HG03159 (cell line): ENCODE results near the gene NOS1.
"Not testable (repeated sequence)": the region's sequence is repeated elsewhere in the genome, so short reads cannot be mapped to it uniquely, and the experiment has no call there.

Experiments used
- ATAC-seq: cut with Tn5 transposase; IDR thresholded peaks from one replicate; pipeline ENCODE4 v1.9.1; 2021; ENCODE audit warnings: mild to moderate bottlenecking, moderate library complexity; ENCODE audit not compliant: unreplicated experiment

NOS1 gene

DNA sequence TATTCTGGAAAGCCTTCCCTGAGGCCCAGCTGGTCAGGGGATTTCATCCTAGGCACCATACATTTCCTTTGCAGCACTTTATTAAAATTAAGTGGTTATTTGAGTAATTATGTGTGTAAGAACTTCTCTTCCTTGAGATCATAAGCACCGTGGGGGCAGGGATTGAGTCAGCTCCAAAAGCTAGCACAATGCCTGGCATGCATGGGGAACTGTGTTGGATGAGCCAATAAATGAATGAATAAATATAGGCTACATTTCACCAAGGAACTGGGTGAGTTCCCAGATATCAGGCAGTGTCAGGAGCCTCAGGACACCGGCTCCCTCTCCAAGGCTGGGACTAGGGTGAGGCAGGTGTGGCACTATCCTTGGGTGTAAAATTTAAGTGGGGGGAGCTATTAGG lies 88.3 kb downstream of the NOS1 start:
- no peak for ATAC-seq

DNA sequence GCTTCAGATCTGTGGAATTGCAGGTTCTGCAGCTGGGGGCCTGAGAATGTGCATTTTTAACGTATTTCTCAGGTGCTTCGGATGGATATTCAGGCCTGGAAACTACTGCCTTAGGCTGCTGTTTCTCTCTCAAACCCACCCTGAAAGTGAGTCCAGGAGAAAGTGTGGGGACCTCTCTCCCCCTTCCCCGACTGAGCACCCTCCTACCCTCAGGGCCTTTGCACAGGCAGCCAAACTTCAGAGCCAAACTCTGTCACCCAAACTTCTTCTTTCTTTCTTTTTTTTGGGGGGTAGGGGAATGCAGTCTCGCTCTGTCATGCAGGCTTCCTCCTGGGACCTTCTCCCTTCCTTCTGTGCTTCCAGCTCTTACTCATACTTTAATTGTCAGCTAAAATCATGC lies 88.7 kb downstream of the NOS1 start:
- ATAC-seq: no peak

- ATAC-seq: no peak
Observed at GRCh38 chr12:117262749-117263148, 98.7 kb downstream of the NOS1 start.

DNA sequence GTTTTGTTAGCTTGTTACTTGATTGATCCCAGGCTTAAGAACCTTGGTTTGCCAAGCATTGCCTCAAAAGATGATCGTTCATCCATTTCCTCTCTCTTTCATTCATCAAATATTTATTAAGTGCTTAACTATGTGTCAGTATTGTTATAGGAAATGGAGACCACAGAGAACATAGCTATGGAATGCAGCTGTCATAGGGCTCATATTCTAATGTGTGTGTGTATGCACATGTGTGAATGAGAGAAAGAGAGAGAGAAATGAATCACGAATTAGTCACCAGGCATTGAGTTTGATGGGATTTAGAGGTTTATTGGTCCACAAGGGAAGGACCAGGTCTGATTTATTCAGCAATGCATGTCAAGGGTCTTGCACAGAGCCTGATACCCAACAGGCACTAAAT lies 100.2 kb downstream of the NOS1 start:
- ATAC-seq: no peak

GRCh38 chr12:117255386-117255785 lies 106.0 kb downstream of the NOS1 start:
- ATAC-seq: no peak

DNA sequence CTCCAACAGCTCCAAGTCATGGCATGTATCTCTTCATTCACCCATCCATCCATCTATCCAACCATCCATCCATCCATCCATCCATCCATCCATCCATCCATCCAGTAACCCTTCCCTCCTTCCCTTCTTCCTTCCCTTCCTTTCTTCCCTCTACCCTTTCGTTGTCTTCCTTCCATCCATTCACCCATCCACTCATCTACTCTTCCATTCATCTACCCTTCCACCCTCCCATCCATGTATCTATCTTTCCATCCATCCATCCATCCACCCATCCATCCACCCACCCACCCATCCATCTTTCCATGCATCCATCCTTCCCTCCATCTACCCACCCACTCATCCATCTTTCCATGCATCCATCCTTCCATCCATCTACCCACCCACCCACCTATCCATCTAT lies 117.9 kb downstream of the NOS1 start:
- ATAC-seq: no peak

DNA sequence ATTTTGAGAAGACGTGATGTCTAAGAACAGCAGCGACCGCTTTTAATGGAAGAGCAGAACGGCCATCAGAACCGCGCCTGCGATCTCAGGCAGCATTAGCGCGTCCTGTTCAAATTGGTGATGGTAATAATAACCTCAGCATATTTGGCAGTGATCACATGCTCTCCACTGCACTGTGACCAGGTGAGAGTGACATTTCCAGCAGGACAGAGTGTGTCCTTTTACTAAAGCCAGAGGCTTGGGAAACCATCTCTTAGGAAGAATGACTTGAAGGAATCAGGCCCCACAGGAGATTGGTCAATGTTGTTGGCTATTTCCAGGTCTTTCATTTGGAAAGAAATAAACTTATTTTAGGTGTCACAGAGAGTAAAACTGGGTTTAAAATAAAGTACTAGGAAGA lies 119.7 kb downstream of the NOS1 start:
- no peak for ATAC-seq

DNA sequence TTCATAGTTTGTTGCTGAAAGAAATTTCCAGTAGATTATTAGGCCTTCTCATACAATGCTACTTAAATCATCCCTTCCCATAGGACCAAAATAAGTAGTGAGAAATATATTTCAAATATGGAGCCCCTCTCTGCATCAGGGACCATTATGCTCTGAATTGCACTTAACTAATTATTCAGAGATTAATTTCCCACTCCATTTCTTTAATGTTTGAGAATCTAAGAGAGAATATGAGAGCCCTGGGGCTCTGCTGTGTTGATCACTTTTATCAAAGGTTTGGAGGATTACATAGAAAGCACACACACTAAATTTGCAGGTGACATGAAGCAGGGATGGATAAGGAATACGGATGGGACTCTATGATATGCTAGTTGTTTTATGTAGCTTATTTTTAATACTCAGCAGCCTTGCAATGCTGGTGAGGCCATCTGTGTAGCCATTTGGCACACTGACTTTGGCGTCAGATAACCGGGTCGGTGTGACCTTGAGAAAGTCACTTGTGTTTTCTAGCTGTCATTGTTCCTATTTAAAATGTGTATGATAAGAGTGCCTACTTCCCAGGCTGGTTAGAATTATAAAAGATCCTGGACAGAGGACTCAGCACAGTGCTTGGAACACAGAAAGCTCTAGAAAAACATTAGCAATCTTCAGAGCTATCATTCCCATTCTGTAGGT lies 121.2 kb downstream of the NOS1 start:
- no peak for ATAC-seq

GRCh38 chr12:117236456-117237001 lies 124.9 kb downstream of the NOS1 start:
- no peak for ATAC-seq

DNA sequence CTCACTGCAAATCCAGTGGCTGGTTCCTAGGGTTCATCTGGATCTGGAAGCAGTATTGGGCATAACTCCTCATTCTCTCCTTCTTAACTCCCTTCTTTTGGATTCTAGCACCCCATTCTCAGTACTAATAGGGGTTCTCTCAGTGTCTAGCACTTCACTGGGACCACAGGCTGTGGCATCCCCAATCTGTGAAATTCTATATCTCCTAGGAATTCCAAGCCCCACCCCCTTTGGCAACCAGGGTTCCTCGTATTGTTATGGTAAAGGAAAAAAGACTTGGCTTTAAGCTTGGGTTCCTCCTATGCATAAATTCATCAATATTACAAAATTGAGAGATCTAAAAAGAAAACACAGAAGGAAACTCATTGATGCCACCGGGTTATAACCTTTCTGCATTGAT lies 126.2 kb downstream of the NOS1 start:
- no peak for ATAC-seq

DNA sequence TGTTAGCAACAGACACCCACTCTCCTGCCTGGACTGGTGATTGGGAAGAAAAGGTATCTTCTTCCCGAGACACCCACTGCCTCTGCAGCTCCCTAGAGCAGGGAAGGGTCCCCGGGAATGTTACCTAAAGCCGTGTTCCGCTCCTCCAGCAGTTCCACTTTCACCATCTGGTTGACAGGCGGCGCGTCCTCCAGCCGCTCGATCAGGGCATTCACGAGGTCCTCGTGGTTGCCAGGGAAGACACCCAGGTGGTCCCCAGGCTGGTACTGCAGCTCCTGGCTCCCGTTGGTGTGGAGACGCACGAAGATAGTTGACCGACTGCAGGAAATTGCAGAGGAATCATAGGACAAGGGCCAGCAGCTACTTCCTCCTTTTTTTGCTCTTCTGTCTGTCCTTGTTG lies 127.0 kb downstream of the NOS1 start:
- no peak for ATAC-seq

DNA sequence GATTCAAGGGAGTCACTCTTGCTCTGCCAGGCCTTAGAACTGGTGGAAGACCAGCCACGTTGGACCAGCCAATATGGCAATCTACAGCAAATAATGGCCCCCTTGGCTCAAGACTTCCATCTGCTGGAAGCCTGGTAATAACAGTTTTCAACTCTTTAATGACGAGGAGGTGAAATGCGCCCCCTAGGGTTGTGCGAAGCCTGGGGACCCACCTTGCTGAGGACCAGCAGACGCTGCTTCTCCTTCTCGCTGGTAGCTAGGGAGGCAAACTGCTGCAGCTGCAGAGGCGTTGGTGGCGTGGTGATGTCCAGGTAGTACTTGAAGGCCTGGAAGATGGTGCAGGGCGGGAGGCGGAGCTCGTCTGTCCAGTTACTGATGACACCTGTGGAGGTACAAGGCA lies 129.7 kb downstream of the NOS1 start:
- ATAC-seq: no peak

- no peak for ATAC-seq
Observed at GRCh38 chr12:117228239-117228638, 133.2 kb downstream of the NOS1 start.

DNA sequence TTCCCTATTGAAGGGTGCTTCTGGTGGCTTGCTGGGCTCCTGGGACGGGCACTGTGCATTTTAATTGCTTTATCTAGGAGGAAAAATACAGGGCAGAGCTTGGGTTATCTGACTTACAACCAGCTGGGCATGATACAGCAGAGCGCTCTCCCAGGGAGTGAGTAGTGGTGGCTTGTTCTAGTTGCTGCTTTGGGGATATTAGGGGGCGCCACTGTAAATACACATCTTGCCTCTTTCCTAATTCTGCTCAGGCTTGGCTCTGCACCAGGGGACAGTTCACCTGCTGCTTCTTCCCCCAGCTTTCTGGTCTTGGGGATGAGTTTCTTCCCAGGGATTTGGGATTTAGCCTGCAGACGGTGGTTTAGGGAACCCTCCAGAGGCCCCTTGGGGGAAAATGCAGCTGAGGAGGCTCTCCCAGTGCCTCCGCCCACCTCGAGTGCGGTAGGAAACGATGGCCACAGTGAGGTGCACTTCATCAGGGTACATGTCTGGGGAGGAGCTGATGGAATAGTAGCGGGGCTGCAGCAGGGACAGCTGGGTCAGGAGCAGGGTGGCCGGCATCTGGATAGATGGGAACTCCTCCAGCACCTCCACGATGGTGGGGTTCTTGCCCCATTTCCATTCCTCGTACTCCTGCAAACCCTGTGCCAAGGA lies 134.3 kb downstream of the NOS1 start:
- no peak for ATAC-seq

DNA sequence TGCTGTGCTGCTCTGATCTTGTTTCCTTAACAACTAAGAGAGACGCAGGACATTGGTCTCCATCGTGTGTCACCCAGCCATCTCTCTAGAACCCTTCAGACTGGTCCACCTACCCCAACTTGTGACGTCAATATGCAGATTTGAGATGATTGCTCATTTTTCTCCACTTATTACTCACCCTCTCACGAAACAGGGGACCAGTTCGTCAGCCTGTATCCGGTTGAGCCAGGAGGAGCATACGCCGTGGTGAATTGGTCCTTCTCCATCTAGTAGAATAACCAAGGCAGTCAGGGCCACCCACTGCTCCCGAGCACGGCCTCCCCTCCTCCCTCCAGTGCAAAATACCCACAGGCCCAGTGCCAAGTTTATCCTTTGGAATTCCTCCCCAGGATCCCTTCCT lies 134.9 kb downstream of the NOS1 start:
- ATAC-seq: no peak

GRCh38 chr12:117225179-117225578 lies 136.2 kb downstream of the NOS1 start:
- ATAC-seq: no peak

DNA sequence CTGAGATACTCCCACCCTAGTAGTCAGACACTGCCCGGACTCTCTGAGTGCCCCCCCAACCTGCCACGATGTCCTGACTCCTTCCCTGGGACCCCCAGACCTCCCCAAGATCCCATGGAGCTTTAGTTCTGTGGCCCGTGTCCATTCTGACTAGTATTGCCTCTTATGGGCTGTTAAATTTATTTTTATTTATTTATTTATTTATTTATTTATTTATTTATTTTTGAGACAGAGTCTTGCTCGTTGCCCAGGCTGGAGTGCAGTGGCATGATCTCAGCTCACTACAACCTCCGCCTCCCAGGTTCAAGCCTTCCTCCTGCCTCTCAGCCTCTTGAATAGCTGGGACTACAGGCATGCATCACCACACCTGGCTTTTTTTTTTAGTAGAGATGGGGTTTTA lies 140.5 kb downstream of the NOS1 start:
- not testable (repeated sequence) for ATAC-seq

- ATAC-seq: no peak
Observed at GRCh38 chr12:117218149-117218548, 143.3 kb downstream of the NOS1 start.

DNA sequence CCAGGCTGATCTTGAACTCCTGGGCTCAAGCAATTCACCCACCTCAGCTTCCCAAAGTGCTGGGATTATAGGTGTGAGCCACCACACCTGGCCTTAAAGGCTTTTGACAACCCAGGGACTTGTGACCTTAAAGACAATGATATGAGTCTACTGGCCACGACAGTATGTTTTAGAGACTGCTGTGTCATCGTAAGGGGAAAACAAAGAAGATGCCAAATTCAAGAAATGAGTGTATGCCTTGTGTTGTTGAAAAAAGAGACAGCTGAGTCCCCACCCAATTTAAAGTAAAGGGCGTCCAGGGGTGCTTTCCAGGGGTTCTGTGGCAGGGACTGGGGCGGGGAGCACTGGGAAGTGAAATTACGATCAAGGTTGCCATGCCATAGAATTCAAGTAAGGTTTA lies 144.7 kb downstream of the NOS1 start:
- no peak for ATAC-seq

DNA sequence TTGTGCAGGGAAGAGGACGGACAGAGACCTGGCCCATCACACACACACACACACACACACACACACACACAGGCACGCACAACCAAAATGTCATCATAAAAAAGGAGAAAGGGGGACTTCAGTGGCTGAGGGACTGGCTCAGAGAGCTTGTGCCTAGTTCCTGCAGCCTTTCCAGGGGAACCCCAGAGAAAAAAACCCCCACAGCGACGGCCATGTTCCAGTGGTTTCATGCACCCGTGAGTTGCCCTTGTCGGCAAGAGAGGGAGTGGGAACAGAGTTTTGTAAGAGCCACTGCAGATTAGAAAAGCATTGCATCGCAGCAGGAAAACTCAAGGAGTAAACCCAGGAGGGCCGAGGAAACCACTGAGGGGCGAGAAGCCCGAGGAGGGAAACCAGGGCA lies 146.6 kb downstream of the NOS1 start:
- no peak for ATAC-seq

DNA sequence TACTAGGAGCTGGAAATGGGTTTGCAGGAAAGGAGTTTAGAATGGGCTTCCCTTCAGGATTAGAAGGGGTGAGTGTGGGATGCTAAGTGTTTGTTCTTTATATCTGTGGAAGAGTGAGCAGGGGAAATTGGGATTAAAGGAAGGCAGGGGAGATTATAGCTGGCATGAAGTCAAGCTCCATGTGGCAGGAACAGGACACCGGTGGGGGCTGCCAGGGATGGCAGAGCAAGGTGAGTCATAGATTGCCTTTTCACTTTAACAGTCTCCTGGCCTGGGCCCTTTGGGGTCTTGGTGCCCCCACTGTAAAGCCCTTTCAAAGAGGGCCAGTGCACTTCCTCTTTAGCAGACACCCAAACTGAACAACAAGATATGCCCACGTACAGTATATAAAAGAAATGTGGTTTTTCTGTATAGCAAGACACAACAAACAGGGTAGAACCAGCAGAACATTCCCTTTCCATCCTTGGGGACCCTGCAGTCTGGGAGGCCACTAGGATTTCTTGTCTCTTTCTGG lies 148.1 kb downstream of the NOS1 start:
- ATAC-seq: no peak

DNA sequence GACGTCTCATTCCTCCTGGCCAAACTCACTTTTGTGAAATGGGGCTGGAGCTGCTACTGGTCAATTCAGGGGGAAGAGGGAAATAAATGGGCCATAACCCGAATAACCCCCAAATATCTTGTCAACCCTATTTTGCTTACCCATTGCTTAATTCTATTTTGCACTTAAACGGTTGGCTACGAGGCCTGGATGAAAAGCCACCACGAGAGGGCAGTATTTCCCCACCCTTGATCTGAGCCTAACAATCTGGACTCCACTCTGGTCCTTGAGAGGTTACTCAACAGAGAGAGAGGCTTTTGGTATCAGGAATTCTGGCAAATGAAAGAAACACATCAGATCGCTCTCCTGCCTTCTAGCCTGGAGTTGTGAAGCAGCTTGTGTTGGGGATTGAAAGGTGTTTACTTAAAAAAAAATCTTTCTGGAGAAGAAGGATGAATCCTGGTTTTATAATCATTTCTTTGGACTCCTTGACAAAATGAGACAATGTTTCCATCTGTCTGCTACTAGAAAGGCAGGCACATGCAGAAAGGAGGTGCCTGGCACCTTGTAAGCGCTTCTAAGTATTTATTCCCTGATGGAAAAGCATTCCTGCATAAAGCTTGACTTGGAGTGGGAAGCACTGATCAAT lies 148.7 kb downstream of the NOS1 start:
- ATAC-seq: no peak
